ENCODE results near the gene TM7SF2.

The TM7SF2 gene

DNA sequence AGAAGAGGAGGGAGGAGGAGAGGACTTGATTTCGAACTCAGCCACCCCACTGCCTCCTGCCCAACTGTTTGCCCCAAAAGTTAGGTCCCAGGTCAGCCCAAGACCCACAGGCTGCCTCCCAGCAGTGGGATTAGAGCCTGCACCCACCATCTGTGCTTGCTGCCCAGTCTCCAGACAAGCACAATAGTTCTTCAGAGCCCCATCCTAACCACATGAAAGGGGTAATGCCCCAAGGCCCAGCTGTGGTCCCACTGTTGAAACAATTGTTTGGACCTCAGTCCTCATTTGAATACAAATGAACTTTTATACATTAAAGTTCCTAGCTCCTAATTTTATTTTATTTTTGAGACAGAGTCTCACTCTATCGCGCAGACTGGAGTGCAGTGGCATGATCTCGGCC is 21.0 kb upstream of the TM7SF2 start:
- no peak for DNase-seq

GRCh38 chr11:65095427-65095826 is 16.2 kb upstream of the TM7SF2 start:
- DNase-seq = no peak

- DNase-seq = peak; percentile 90 to 95
These were observed 15.5 kb upstream of the TM7SF2 start, which contains the start of gene VPS51 for GRCh38 chr11:65095974-65096806. TSS of gene VPS51 (plus strand) at chr11:65096214. CDS start at chr11:65096251, 37 bp downstream.

GRCh38 chr11:65096926-65097325 is 14.7 kb upstream of the TM7SF2 start:
- no peak for DNase-seq

DNA sequence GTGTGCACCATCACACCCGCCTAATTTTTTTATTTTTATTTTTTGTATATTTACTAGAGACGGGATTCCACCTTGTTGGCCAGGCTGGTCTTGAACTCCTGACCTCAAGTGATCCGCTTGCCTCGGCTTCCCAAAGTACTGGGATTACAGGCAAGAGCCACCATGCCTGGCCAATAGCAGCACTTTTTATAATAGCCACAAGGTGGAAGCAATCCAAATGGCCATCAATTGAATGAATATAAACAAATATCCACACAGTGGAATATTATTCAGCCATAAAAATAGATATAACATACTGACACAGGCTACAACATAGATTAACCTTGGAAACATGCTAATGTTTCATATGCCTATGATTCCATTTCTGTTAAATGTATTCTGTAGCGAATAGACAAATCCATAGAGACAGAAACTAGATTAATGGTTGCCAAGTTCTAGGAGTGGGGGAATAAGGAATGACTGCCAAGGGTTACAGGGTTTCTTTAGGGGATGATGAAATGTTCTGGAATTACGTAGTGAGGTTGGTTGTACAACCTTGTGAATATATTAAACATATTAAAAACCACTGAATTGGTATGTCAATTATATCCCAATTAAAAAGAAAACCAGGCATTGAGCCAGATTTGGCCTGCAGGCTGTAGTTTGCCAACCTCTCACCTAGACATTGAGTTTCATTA is 10.9 kb upstream of the TM7SF2 start:
- DNase-seq = no peak

DNA sequence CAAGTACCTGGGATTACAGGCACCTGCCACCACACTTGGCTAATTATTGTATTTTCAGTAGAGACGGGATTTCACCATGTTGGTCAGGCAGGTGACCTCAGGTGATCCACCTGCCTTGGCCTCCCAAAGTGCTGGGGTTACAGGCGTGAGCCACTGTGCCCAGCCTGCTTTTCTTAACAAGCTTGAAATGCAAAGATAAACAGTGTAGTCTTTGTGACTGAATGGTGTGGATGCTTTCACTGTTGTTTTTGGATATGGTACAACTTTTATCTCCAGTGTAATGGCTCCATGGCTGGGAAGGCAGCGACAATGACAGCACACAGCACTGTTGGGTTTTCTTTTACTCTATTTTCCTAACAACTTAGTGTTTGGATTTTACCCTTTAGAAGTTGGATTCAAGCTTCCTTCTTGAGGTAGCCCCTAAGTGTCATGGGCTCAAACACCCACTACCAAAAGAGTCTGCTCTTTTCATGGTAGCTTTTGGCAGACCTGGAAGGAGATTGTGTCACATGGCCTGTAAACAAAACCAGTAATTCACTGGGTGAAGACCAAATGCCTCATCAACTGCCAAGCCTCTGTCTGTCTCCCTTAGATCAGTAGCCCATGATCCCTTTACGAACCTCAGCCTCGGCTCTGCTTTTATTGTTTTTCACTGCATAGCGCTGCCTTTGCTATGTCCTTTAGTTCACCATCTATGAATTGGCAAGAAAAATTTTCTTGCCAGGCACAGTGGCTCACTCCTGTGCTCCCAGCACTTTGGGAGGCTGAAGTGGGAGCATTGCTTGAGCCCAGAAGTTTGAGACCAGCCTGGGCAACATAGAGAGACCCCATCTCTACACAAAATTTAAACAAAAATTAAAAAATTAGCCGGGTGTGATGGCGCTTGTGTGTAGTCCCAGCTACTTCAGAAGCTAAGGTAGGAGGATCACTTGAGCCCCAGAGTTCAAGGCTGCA is 9.3 kb upstream of the TM7SF2 start:
- no peak for DNase-seq

GRCh38 chr11:65103476-65103875 is 8.2 kb upstream of the TM7SF2 start:
- no peak for DNase-seq

DNA sequence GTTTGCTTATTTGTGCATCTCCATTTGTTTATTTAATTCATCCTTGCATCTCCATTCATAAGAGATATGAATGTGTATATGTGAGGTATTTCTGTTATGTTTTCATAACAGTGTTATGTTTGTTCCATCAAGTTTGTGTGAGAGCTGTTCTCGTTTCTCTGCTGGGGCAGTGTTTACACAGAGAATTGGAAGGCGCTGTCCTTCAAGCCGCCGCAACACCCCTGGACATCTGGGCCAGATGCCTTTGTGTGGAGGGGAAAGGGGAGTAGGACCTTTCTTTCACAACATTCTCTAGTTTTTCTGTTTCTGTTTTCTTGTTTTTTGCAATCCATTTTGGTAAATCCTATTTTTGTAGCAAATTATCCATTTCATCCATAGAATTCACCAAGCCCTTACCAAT is 7.0 kb upstream of the TM7SF2 start:
- DNase-seq = no peak

- DNase-seq = no peak
These were observed 4.6 kb upstream of the TM7SF2 start for GRCh38 chr11:65107078-65107477.

GRCh38 chr11:65107751-65108468 is 3.8 kb upstream of the TM7SF2 start:
- no peak for DNase-seq

DNA sequence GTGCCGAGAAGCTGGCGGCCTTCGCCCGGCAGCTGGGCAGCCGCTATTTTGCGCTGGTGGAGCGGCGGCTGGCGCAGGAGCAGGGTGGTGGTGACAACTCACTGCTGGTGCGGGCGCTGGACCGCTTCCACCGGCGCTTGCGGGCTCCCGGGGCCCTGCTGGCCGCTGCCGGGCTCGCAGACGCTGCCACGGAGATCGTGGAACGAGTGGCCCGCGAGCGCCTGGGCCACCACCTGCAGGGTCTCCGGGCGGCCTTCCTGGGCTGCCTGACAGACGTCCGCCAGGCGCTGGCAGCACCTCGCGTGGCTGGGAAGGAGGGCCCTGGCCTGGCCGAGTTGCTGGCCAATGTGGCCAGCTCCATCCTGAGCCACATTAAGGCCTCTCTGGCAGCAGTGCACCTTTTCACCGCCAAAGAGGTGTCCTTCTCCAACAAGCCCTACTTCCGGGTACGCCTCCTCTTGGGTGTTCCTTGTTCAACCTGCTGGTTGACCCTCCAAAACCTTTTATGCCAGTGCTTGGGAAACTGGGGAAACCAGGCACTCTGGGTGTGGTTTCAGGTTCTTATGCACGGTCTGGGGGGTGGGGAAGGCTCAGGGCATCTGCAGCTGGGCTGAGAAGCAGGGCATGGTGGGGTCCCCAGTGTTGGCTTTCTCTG is 3.1 kb upstream of the TM7SF2 start:
- DNase-seq = no peak

- no peak for DNase-seq
These were observed 2.2 kb upstream of the TM7SF2 start for GRCh38 chr11:65109231-65110198.

GRCh38 chr11:65110354-65110861 is 1.3 kb upstream of the TM7SF2 start:
- peak; percentile 91 to 93 for DNase-seq

GRCh38 chr11:65111159-65111743 is 421 bp upstream of the TM7SF2 start:
- no peak for DNase-seq

- peak; percentile 51 to 52 for DNase-seq
These were observed 1.1 kb downstream of the TM7SF2 start for GRCh38 chr11:65112546-65113360.

DNA sequence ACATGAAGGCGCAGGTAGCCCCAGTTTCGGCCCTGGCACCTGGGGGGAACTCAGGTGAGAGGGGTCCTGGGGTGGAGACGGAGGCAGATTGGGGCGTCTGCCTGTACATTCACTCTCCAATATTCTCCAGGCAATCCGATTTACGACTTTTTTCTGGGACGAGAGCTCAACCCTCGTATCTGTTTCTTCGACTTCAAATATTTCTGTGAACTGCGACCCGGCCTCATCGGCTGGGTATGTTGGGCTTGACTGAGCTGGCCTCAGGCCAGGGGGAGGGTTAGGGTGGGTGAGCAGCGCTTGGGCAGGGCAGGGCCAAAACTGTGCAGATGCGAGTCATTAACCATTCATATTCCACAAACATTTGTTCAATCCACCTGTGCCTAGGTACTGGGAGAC is 1.7 kb downstream of the TM7SF2 start:
- no peak for DNase-seq

DNA sequence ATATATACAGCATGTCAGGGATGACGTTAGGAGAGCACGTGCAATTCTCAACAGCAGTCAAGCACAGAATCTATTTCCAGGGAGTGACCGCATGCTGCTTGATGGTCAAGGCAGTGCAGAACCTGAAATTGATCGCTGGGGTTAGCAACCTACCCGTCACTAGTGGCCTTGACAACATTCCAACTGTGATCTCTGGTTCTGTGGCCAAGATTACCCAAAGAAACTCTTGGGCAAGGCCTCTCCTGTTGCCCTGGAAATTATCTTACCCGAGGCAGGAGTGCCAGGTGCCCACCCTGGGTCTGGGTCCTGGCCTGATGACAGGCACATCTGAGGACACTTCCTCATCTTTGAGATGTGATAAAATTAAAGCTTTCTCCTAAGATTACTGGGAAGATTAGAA is 2.2 kb downstream of the TM7SF2 start:
- DNase-seq = no peak

DNA sequence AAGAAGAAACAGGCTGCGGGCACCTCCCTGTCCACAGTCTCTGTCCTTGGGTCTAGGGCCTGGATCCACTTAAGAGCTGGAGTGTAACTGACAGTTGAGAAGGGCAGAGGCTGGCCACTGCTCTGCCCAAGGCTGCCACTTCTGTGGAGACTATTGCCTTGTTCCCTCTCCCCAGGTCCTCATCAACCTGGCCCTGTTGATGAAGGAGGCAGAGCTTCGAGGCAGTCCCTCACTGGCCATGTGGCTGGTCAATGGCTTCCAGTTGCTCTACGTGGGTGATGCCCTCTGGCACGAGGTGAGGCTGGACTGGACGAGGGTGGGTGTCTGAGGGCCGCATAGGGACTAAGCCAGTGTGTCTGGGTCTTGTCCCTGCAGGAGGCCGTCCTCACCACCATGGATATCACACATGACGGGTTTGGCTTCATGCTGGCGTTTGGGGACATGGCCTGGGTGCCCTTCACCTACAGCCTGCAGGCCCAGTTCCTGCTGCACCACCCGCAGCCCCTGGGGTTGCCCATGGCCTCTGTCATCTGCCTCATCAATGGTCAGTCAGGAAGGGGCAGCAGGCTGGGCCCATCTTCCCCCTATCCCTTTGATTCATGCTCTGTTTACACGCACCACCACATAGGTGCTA is 3.0 kb downstream of the TM7SF2 start:
- no peak for DNase-seq

Measured in Kasumi-1 (cell line).